ENCODE data around the gene RPS14. TPM values are rescaled to one million over a fixed set of nuclear protein-coding genes. Genes with fewer than 3 reads are reported as not detected.

The RPS14 gene
- total and polyA plus RNA-seq, 10 of the 15 experiments (the other 5 are each of a cell fraction or from before 2014, with no cell fraction given) = 2,295 to 4,047 (median 2,787) TPM

DNA sequence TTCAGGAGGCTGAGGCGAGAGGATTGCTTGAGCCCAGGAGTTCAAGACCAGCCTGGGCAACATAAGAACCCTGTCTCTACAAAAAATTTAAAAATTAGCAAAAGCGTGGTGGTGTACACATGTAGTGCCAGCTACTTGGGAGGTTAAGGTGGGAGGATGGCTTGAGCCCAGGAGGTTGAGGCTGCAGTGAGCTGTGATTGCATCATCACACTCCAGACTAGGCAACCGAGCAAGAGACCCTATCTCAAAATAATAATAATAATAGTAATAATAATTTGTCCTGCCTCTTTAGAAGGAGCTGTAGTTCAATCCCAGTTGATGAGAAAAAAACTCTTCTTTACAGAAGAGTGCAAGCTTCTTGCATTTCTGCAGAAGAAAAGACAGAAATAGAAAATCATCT lies 26.8 kb downstream of the RPS14 start:
- intact Hi-C loops (cut with micrococcal nuclease; ENCODE audit: unreplicated experiment) = no loop called here
- POLR2A ChIA-PET = interaction anchor here (0.6 to 3.1 kb wide), 4 partner anchors 9 to 55 kb away, joined by 5 to 12 read pairs (median 9); partner anchors contain the start of gene CD74
- TF ChIP-seq FOS (IDR thresholded peaks at IDR 0.05; ENCODE audit: borderline replicate concordance, extremely low read depth, insufficient read length) = no peak
- no peak for TF ChIP-seq EZH2 (IDR thresholded peaks at IDR 0.05; ENCODE audit: borderline replicate concordance, control insufficient read depth, low read depth, low read length)
- no peak for TF ChIP-seq POLR2AphosphoS5 (IDR thresholded peaks at IDR 0.05; ENCODE audit: low read length)
- TF ChIP-seq ESRRA (IDR thresholded peaks at IDR 0.05; ENCODE audit: low read length) = no peak
- TF ChIP-seq, protein P1, sequence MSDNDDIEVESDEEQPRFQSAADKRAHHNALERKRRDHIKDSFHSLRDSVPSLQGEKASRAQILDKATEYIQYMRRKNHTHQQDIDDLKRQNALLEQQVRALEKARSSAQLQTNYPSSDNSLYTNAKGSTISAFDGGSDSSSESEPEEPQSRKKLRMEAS (IDR thresholded peaks at IDR 0.05; ENCODE audit: low read depth, low read length) = no peak
- TF ChIP-seq RAD21 (IDR thresholded peaks at IDR 0.05; ENCODE audit: insufficient read depth, low read depth, low read length) = no peak
- TF ChIP-seq TCF3 (IDR thresholded peaks at IDR 0.05; ENCODE audit: borderline replicate concordance, insufficient read depth, low read depth, low read length) = no peak

More for the DNA sequence above, 26.8 kb downstream of the RPS14 start:
- BruUV-seq (replicated peaks) = no TSS peak
- Histone ChIP-seq H3K27ac (ENCODE audit: control insufficient read depth, insufficient read depth) (no peak overlapping the region), H3K4me2 (ENCODE audit: control insufficient read depth, insufficient read depth) (no peak overlapping the region), H2AFZ (ENCODE audit: control insufficient read depth, low read depth, low read length) (no peak overlapping the region), H3K79me2 (ENCODE audit: control insufficient read depth, insufficient read depth, low read length) (no peaks in the 10 kb centered on the region), H3K9ac (ENCODE audit: control insufficient read depth, insufficient read depth, low read length) (no peak overlapping the region), H3K36me3 (ENCODE audit: control insufficient read depth in 2 of 2, insufficient read depth in 2 of 2, low read length in 1 of 2) (no peaks in the 10 kb centered on the region), H4K20me1 (ENCODE audit: control insufficient read depth, insufficient read depth) (no peaks in the 10 kb centered on the region), H3K4me1 (ENCODE audit: control insufficient read depth, insufficient read depth, low read length) (peaks cover 7% of the 10 kb centered on the region), H3K9me3 (replicated peaks; ENCODE audit: control insufficient read depth, insufficient read depth, low read length) (no peaks in the 10 kb centered on the region), H3K4me3 (no peak overlapping the region), H3K27me3 (replicated peaks in 1 of 2; ENCODE audit: control insufficient read depth in 2 of 2, insufficient read depth in 2 of 2, low read length in 1 of 2) (no peaks in the 10 kb centered on the region)
- WGBS (ENCODE audit: insufficient coverage, insufficient replicate concordance, low lambda C conversion rate, missing lambda C conversion rate) = 92% methylated on average over 3 of the region's 3 CpGs
- FAIRE-seq (no peak), ATAC-seq (no peak), DNase-seq (ENCODE audit: low read depth, low spot score) (no peak)
- in situ Hi-C loops (cut with MboI) = no loop called here
- ChIA-PET RAD21 (ENCODE audit: unreplicated experiment) (interaction anchor here (0.9 to 1.9 kb wide), 2 partner anchors 22 to 24 kb away, joined by 3 to 4 read pairs; no protein-coding TSS in a partner anchor), CTCF (interaction anchor here (0.9 to 1.8 kb wide), 2 partner anchors 10 to 12 kb away, joined by 3 to 5 read pairs; partner anchors contain the start of gene CD74), SMC1A (ENCODE audit: uncharacterized antibody, unreplicated experiment) (interaction anchor here (0.9 to 4.2 kb wide), 3 partner anchors 8 to 17 kb away, joined by 3 to 23 read pairs (median 3); partner anchors contain the start of gene CD74)

Measured in GM12878 (cell line).